HFFc6 (cell line): ENCODE results near the gene PADI4. TPM values are rescaled to one million over a fixed set of nuclear protein-coding genes. Genes with fewer than 3 reads are reported as not detected.

ENCODE experiments used
- DNase-seq: peaks from one replicate; pipeline ENCODE4 v3.0.0-alpha.2; 2018
- H3K27ac Mint-ChIP-seq: 2 replicates; pipeline ENCODE4 v1.8.0; 2020; ENCODE audit warnings: mild to moderate bottlenecking, mixed read lengths
- H3K27me3 Mint-ChIP-seq: 2 replicates; pipeline ENCODE4 v1.8.0; 2021; ENCODE audit warnings: mild to moderate bottlenecking, moderate library complexity, mixed read lengths; ENCODE audit not compliant: insufficient read depth
- H3K36me3 Mint-ChIP-seq: 2 replicates; pipeline ENCODE4 v1.8.0; 2021; ENCODE audit warnings: low read depth, mixed read lengths
- H3K4me1 Mint-ChIP-seq: 2 replicates; pipeline ENCODE4 v1.8.0; 2020; ENCODE audit warnings: low read depth, mixed read lengths
- H3K4me3 Mint-ChIP-seq: 2 replicates; pipeline ENCODE4 v1.8.0; 2020; ENCODE audit warnings: mild to moderate bottlenecking, moderate library complexity, mixed read lengths
- H3K9me3 Mint-ChIP-seq: 2 replicates; pipeline ENCODE4 v1.8.0; 2020; ENCODE audit warnings: mild to moderate bottlenecking, mixed read lengths
- CTCF ChIP-seq: fragments of 200-600 bp; sonication (generic); IDR thresholded peaks from 2 replicates; pipeline ENCODE4 v1.5.0; 2021; ENCODE audit warnings: antibody characterized with exemption, mild to moderate bottlenecking
- total RNA-seq, 6 experiments: library from RNA; stranded (reverse); fragmentation: NEBNext Ultra II Directional; extraction: Animal tissue kit (Norgen Biotek cat#: 25700); gene quantifications; 2 replicates in 1 of 6; 3 replicates in 5 of 6; pipeline ENCODE4 v1.2.3, GENCODE V29; 2021

The PADI4 gene
- total RNA-seq, 6 experiments from 2014 or later: not detected

- Mint-ChIP-seq H3K27me3 (peaks cover 34% of the 10 kb centered on the region), H3K4me1 (no peaks in the 10 kb centered on the region), H3K9me3 (peaks cover 11% of the 10 kb centered on the region), H3K27ac (no peak overlapping the region), H3K4me3 (no peak overlapping the region), H3K36me3 (peaks cover 9% of the 10 kb centered on the region)
- TF ChIP-seq CTCF: no peak
- no peak for DNase-seq
These were observed 55.8 kb downstream of the PADI4 start for GRCh38 chr1:17363771-17364170.

GRCh38 chr1:17365293-17365692, 57.3 kb downstream of the PADI4 start:
- no peak overlapping the region for H3K4me3 Mint-ChIP-seq
- H3K27me3 Mint-ChIP-seq: peaks cover 28% of the 10 kb centered on the region
- TF ChIP-seq CTCF: no peak
- H3K36me3 Mint-ChIP-seq: peaks cover 9% of the 10 kb centered on the region
- peaks cover 11% of the 10 kb centered on the region for H3K9me3 Mint-ChIP-seq
- no peak for DNase-seq
- H3K4me1 Mint-ChIP-seq: peaks cover 12% of the 10 kb centered on the region
- no peak overlapping the region for H3K27ac Mint-ChIP-seq

GRCh38 chr1:17369466-17369865, 61.5 kb downstream of the PADI4 start:
- peak; percentile 27 for DNase-seq
- peaks cover 12% of the 10 kb centered on the region for H3K4me1 Mint-ChIP-seq
- peaks cover 30% of the 10 kb centered on the region for H3K27me3 Mint-ChIP-seq
- peaks cover 2% of the 10 kb centered on the region for H3K9me3 Mint-ChIP-seq
- no peak overlapping the region for H3K4me3 Mint-ChIP-seq
- no peak for TF ChIP-seq CTCF
- no peak overlapping the region for H3K27ac Mint-ChIP-seq
- H3K36me3 Mint-ChIP-seq: peaks cover 2% of the 10 kb centered on the region

- no peaks in the 10 kb centered on the region for H3K36me3 Mint-ChIP-seq
- H3K4me1 Mint-ChIP-seq: peaks cover 12% of the 10 kb centered on the region
- no peak for DNase-seq
- no peak overlapping the region for H3K27ac Mint-ChIP-seq
- TF ChIP-seq CTCF: peak; percentile 50; the same call in 1 of the 2 replicates
- peaks cover 32% of the 10 kb centered on the region for H3K27me3 Mint-ChIP-seq
- no peak overlapping the region for H3K4me3 Mint-ChIP-seq
- H3K9me3 Mint-ChIP-seq: no peaks in the 10 kb centered on the region
These were observed 62.6 kb downstream of the PADI4 start for GRCh38 chr1:17370618-17371017.

GRCh38 chr1:17371896-17372295, 63.9 kb downstream of the PADI4 start, which contains the start of gene PADI6:
Gene PADI6 (plus strand): TSS chr1:17372196. CDS start chr1:17372246, 50 bp downstream.
- DNase-seq: no peak
- Mint-ChIP-seq H3K9me3 (no peaks in the 10 kb centered on the region), H3K27me3 (peaks cover 27% of the 10 kb centered on the region), H3K36me3 (no peaks in the 10 kb centered on the region), H3K4me1 (peaks cover 12% of the 10 kb centered on the region), H3K27ac (no peak within 1 kb of the TSS), H3K4me3 (no peak within 1 kb of the TSS)
- TF ChIP-seq CTCF: no peak

- peaks cover 25% of the 10 kb centered on the region for H3K27me3 Mint-ChIP-seq
- DNase-seq: no peak
- peaks cover 12% of the 10 kb centered on the region for H3K4me1 Mint-ChIP-seq
- no peak overlapping the region for H3K4me3 Mint-ChIP-seq
- H3K9me3 Mint-ChIP-seq: no peaks in the 10 kb centered on the region
- H3K36me3 Mint-ChIP-seq: no peaks in the 10 kb centered on the region
- no peak for TF ChIP-seq CTCF
- H3K27ac Mint-ChIP-seq: no peak overlapping the region
These were observed 65.0 kb downstream of the PADI4 start for GRCh38 chr1:17372955-17373354.
